ENCODE data around the gene RFTN1.

RFTN1 gene

DNA sequence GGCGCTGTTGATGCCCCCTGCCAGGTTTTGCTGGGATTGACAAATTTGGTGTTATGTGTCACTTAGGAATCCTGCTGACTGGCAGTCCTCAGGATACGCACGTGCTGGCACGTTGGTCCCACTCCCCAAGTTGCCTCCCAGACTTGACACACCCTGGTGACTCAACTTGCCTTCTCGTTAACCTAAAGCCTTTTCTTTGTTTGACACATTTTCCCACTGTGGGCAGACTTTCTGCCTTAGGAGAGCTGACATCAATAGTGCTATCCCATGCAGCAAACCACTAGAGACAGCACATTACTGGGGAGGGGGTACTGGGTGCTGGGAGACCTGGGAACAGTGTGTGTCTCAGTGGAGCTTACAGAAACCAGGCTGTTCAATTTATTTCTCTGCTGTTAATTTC lies 144.2 kb downstream of the RFTN1 start:
- Histone ChIP-seq H3K9me3 (ENCODE audit: low read depth, low read length) (no peaks in the 10 kb centered on the region), H3K27ac (no peak overlapping the region), H3K36me3 (ENCODE audit: insufficient read depth, low read length) (no peaks in the 10 kb centered on the region), H3K9ac (ENCODE audit: insufficient read length) (no peak overlapping the region), H3K4me3 (no peak overlapping the region)
- DNase-seq (ENCODE audit: low read depth, low spot score) = no peak
- no peak for TF ChIP-seq POLR2AphosphoS5 (IDR thresholded peaks at IDR 0.05; ENCODE audit: borderline replicate concordance, low read depth, low read length)
- no peak for TF ChIP-seq EZH2 (IDR thresholded peaks at IDR 0.05)
- no peak for TF ChIP-seq FOXP2 (optimal IDR thresholded peaks at IDR 0.05; ENCODE audit: control extremely low read depth, extremely low read length, insufficient read depth)

DNA sequence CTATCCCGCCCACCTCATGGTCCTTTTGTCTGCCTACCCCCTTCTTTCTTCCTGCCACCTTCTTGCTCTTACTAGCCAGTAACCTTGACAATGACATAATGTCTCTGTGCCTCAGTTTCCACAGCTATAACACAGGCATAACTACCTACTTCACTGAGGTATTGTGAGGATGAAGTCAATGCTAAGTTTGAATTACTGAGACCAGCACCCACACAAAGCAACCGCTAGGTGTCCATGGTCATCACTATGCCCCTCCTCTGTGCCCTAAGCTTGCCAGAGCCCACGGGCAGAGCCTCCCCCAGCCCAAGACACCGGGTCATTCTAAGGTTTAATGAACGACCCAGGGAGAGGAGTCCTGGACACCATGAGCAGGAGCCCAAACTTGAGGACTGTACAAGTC lies 146.9 kb downstream of the RFTN1 start:
- Histone ChIP-seq H3K27ac (no peak overlapping the region), H3K9ac (ENCODE audit: insufficient read length) (no peak overlapping the region), H3K9me3 (ENCODE audit: low read depth, low read length) (no peaks in the 10 kb centered on the region), H3K4me3 (no peak overlapping the region), H3K36me3 (ENCODE audit: insufficient read depth, low read length) (no peaks in the 10 kb centered on the region)
- no peak for DNase-seq (ENCODE audit: low read depth, low spot score)
- no peak for TF ChIP-seq POLR2AphosphoS5 (IDR thresholded peaks at IDR 0.05; ENCODE audit: borderline replicate concordance, low read depth, low read length)
- TF ChIP-seq FOXP2 (optimal IDR thresholded peaks at IDR 0.05; ENCODE audit: control extremely low read depth, extremely low read length, insufficient read depth) = no peak
- TF ChIP-seq EZH2 (IDR thresholded peaks at IDR 0.05) = no peak

- TF ChIP-seq FOXP2 (optimal IDR thresholded peaks at IDR 0.05; ENCODE audit: control extremely low read depth, extremely low read length, insufficient read depth) = no peak
- no peak for TF ChIP-seq EZH2 (IDR thresholded peaks at IDR 0.05)
- no peak for TF ChIP-seq POLR2AphosphoS5 (IDR thresholded peaks at IDR 0.05; ENCODE audit: borderline replicate concordance, low read depth, low read length)
- Histone ChIP-seq H3K9ac (ENCODE audit: insufficient read length) (no peak overlapping the region), H3K4me3 (no peak overlapping the region), H3K36me3 (ENCODE audit: insufficient read depth, low read length) (no peaks in the 10 kb centered on the region), H3K27ac (no peak overlapping the region), H3K9me3 (ENCODE audit: low read depth, low read length) (no peaks in the 10 kb centered on the region)
- DNase-seq (ENCODE audit: low read depth, low spot score) = no peak
Measured at GRCh38 chr3:16365491-16366128, 147.9 kb downstream of the RFTN1 start.

- Histone ChIP-seq H3K9me3 (ENCODE audit: low read depth, low read length) (no peaks in the 10 kb centered on the region), H3K27ac (no peak overlapping the region), H3K4me3 (no peak overlapping the region), H3K9ac (ENCODE audit: insufficient read length) (no peak overlapping the region), H3K36me3 (ENCODE audit: insufficient read depth, low read length) (no peaks in the 10 kb centered on the region)
- DNase-seq (ENCODE audit: low read depth, low spot score) = no peak
- no peak for TF ChIP-seq EZH2 (IDR thresholded peaks at IDR 0.05)
- TF ChIP-seq FOXP2 (optimal IDR thresholded peaks at IDR 0.05; ENCODE audit: control extremely low read depth, extremely low read length, insufficient read depth) = no peak
- no peak for TF ChIP-seq POLR2AphosphoS5 (IDR thresholded peaks at IDR 0.05; ENCODE audit: borderline replicate concordance, low read depth, low read length)
Measured at GRCh38 chr3:16364963-16365362, 148.5 kb downstream of the RFTN1 start.

DNA sequence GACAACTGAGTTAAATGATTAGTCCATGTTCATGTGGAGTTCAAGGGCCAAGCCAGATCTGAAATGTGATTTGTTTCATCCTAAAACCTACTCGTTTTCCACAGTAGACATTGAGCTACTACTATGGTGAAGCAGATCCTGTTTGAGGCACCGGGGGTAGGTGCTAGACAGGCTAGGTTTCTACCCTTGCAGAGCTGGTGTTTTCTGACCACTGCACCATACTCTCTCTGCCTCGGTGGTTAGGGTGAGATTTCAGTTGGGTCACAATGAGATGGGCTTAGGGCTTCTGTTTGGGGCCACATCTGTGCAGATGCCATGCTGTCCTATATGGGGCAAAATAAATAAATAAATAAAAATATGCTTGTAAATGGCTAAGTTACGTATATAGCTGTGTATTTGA lies 149.2 kb downstream of the RFTN1 start:
- H3K9me3 ChIP-seq (ENCODE audit: low read depth, low read length) = no peaks in the 10 kb centered on the region
- H3K36me3 ChIP-seq (ENCODE audit: insufficient read depth, low read length) = no peaks in the 10 kb centered on the region
- TF ChIP-seq POLR2AphosphoS5 (IDR thresholded peaks at IDR 0.05; ENCODE audit: borderline replicate concordance, low read depth, low read length) = no peak
- no peak for TF ChIP-seq FOXP2 (optimal IDR thresholded peaks at IDR 0.05; ENCODE audit: control extremely low read depth, extremely low read length, insufficient read depth)
- TF ChIP-seq EZH2 (IDR thresholded peaks at IDR 0.05) = no peak
- no peak overlapping the region for H3K9ac ChIP-seq (ENCODE audit: insufficient read length)
- no peak for DNase-seq (ENCODE audit: low read depth, low spot score)
- no peak overlapping the region for H3K4me3 ChIP-seq
- H3K27ac ChIP-seq = no peak overlapping the region

GRCh38 chr3:16363636-16364035 lies 149.9 kb downstream of the RFTN1 start:
- H3K4me3 ChIP-seq = no peak overlapping the region
- H3K27ac ChIP-seq = no peak overlapping the region
- H3K9me3 ChIP-seq (ENCODE audit: low read depth, low read length) = no peaks in the 10 kb centered on the region
- TF ChIP-seq FOXP2 (optimal IDR thresholded peaks at IDR 0.05; ENCODE audit: control extremely low read depth, extremely low read length, insufficient read depth) (no peak), EZH2 (IDR thresholded peaks at IDR 0.05) (no peak), POLR2AphosphoS5 (IDR thresholded peaks at IDR 0.05; ENCODE audit: borderline replicate concordance, low read depth, low read length) (no peak)
- no peak for DNase-seq (ENCODE audit: low read depth, low spot score)
- no peaks in the 10 kb centered on the region for H3K36me3 ChIP-seq (ENCODE audit: insufficient read depth, low read length)
- H3K9ac ChIP-seq (ENCODE audit: insufficient read length) = no peak overlapping the region

DNA sequence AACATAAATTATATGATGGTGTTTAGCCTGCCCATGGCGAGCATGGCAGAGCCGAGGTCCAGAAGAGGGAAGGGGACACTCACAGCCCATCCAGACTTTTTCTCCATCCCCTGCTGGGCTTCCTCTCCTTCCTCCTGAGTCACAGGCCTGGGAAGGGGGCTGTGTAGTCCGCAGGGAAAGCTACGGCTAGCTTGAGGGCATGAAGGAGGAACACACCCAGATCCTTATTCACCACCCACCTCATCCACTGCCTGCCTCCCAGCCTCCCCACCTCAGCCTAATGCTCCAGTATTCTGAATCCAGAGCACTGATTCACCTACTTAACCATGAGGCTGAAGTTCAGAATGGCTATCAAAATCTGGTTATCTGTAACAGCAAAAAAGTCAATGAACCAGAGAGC lies 150.7 kb downstream of the RFTN1 start:
- Histone ChIP-seq H3K9ac (ENCODE audit: insufficient read length) (no peak overlapping the region), H3K27ac (no peak overlapping the region), H3K4me3 (no peak overlapping the region), H3K36me3 (ENCODE audit: insufficient read depth, low read length) (no peaks in the 10 kb centered on the region), H3K9me3 (ENCODE audit: low read depth, low read length) (no peaks in the 10 kb centered on the region)
- no peak for DNase-seq (ENCODE audit: low read depth, low spot score)
- no peak for TF ChIP-seq EZH2 (IDR thresholded peaks at IDR 0.05)
- TF ChIP-seq FOXP2 (optimal IDR thresholded peaks at IDR 0.05; ENCODE audit: control extremely low read depth, extremely low read length, insufficient read depth) = no peak
- TF ChIP-seq POLR2AphosphoS5 (IDR thresholded peaks at IDR 0.05; ENCODE audit: borderline replicate concordance, low read depth, low read length) = no peak

- H3K36me3 ChIP-seq (ENCODE audit: insufficient read depth, low read length) = no peaks in the 10 kb centered on the region
Measured at GRCh38 chr3:16361087-16361486, 152.4 kb downstream of the RFTN1 start.

DNA sequence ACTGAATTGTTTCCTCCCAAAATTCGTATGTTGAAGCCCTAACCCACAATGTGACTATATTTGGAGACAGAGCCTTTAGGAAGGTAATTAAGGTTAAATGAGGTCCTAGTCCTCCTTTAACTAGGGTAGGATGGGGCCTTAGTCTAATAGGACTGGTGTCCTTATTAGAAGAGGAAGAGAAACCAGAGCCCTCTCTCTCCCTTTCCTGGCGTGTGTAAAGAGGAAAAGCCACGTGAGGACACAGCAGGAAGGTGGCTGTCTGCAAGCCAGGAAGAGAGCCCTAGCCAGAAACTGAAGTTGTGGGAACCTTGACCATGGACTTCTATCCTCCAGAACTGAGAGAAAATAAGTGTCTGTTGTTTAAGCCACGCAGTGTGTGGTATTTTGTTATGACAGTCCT lies 154.2 kb downstream of the RFTN1 start:
- TF ChIP-seq FOXP2 (optimal IDR thresholded peaks at IDR 0.05; ENCODE audit: control extremely low read depth, extremely low read length, insufficient read depth) = no peak
- no peak for TF ChIP-seq POLR2AphosphoS5 (IDR thresholded peaks at IDR 0.05; ENCODE audit: borderline replicate concordance, low read depth, low read length)
- no peak for TF ChIP-seq EZH2 (IDR thresholded peaks at IDR 0.05)
- DNase-seq (ENCODE audit: low read depth, low spot score) = no peak
- H3K36me3 ChIP-seq (ENCODE audit: insufficient read depth, low read length) = no peaks in the 10 kb centered on the region
- no peak overlapping the region for H3K27ac ChIP-seq
- H3K9me3 ChIP-seq (ENCODE audit: low read depth, low read length) = no peaks in the 10 kb centered on the region
- no peak overlapping the region for H3K4me3 ChIP-seq
- no peak overlapping the region for H3K9ac ChIP-seq (ENCODE audit: insufficient read length)

More at GRCh38 chr3:16361087-16361486, 152.4 kb downstream of the RFTN1 start:
- Histone ChIP-seq H3K4me3 (no peak overlapping the region), H3K9me3 (ENCODE audit: low read depth, low read length) (no peaks in the 10 kb centered on the region), H3K27ac (no peak overlapping the region), H3K9ac (ENCODE audit: insufficient read length) (no peak overlapping the region)
- TF ChIP-seq FOXP2 (optimal IDR thresholded peaks at IDR 0.05; ENCODE audit: control extremely low read depth, extremely low read length, insufficient read depth) = no peak
- TF ChIP-seq POLR2AphosphoS5 (IDR thresholded peaks at IDR 0.05; ENCODE audit: borderline replicate concordance, low read depth, low read length) = no peak
- TF ChIP-seq EZH2 (IDR thresholded peaks at IDR 0.05) = no peak
- no peak for DNase-seq (ENCODE audit: low read depth, low spot score)
